ENCODE results near the gene DENND4C.

DNA sequence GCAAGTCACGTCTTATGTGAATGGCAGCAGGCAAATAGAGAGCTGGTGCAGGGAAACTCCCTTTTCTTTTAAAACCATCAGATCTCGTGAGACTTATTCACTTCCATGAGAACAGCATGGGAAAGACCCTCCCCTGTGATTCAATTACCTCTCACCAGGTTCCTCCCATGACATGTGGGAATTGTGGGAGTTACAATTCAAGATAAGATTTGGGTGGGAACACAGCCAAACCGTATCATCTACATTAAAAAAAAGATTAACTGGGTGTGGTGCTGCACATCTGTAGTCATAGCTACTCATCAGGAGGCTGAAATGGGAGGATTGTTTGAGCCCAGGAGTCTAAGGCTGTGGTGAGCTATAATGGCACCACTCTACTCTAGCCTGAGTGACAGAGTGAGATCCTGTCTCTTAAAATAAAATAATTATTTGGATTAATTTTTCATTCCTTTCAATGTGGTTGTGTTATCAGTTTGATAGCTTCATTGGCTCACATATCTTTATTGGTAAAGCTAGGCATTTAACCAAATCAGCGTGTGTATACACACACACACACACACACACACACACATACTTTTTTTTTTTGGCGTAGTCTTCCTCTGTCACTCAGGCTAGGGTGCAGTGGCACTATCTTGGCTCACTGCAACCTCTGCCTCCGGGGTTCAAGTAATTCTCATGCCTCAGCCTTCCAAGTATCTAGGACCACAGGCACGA is 21.8 kb downstream of the DENND4C start:
- TF ChIP-seq POLR2A (IDR thresholded peaks at IDR 0.05; ENCODE audit: low read depth, low read length): no peak
- no peak for TF ChIP-seq SPI1 (IDR thresholded peaks at IDR 0.05; ENCODE audit: low read depth, low read length)
- TF ChIP-seq TAF1 (IDR thresholded peaks at IDR 0.05; ENCODE audit: low read depth, low read length): no peak
- no peak for TF ChIP-seq POLR2AphosphoS5 (IDR thresholded peaks at IDR 0.05; ENCODE audit: low read depth, low read length)
- TF ChIP-seq POU2F2 (IDR thresholded peaks at IDR 0.05; ENCODE audit: low read depth, low read length): no peak
- no peak for TF ChIP-seq PAX5 (IDR thresholded peaks at IDR 0.05; ENCODE audit: insufficient read depth, low read length, severe bottlenecking)
